ENCODE measurements around the gene ACVR2B. TPM values are rescaled to one million over a fixed set of nuclear protein-coding genes. Genes with fewer than 3 reads are reported as not detected.
"Not testable (repeated sequence)": the region's sequence is repeated elsewhere in the genome, so short reads cannot be mapped to it uniquely, and the experiment has no call there.

The ACVR2B gene
- total RNA-seq, 5 donors from 2014 or later (not counting 1 experiment from before 2014, with no cell fraction given) = 6.3 to 11.0 (median 8.1) TPM

- H3K27me3 Mint-ChIP-seq; H3K36me3 ChIP-seq (ENCODE audit: control insufficient read depth in 2 of 2, extremely low read depth in 1 of 2, insufficient read depth in 1 of 2, low read length in 1 of 2); POLR2A ChIA-PET; H3K36me3 Mint-ChIP-seq; H3K27me3 ChIP-seq (replicated peaks in 1 of 2; ENCODE audit: control insufficient read depth in 2 of 2, extremely low read depth in 1 of 2, insufficient read depth in 2 of 2, low read length in 1 of 2); H3K9me3 Mint-ChIP-seq; H3K9me3 ChIP-seq: not testable (repeated sequence)
- ATAC-seq (replicated peaks in 1 of 4) = peak; percentile 89 to 99 (median 94)
- H3K4me3 Mint-ChIP-seq = peak overlapping the region in 2 of 3 donors; percentile 21 to 68
- H3K4me1 Mint-ChIP-seq = peaks cover 46 to 61% (median 47%) of the 10 kb centered on the region in 3 donors
- peak in 19 of 35 experiments; percentile 6 to 43 (median 14) for DNase-seq
- CTCF ChIA-PET = interaction anchor here in 1 of 2 donors (0.5 kb wide), 1 partner anchor 960 kb away, joined by 3 read pairs; no protein-coding TSS in a partner anchor
- Histone ChIP-seq H3K4me3 (ENCODE audit: control insufficient read depth in 1 of 2, extremely low read depth in 1 of 2, low read length in 1 of 2) (peak overlapping the region in 1 of 2 donors; percentile 23), H3K4me1 (ENCODE audit: control insufficient read depth in 1 of 2, extremely low read depth in 1 of 2, insufficient read depth in 2 of 2, low read length in 2 of 2) (peaks cover 15 to 26% of the 10 kb centered on the region in 2 experiments), H3K27ac (ENCODE audit: low read length) (peak overlapping the region; percentile 21)
- 28% methylated on average over 5 of the region's 6 CpGs for WGBS (ENCODE audit: insufficient coverage)
- peak overlapping the region; percentile 95 for H3K27ac Mint-ChIP-seq
Observed at GRCh38 chr3:38426798-38427426, 26.8 kb upstream of the ACVR2B start.

GRCh38 chr3:38432871-38433658, 20.6 kb upstream of the ACVR2B start:
- H3K9me3 ChIP-seq; H3K4me1 ChIP-seq (ENCODE audit: control insufficient read depth in 1 of 2, extremely low read depth in 1 of 2, insufficient read depth in 2 of 2, low read length in 2 of 2); CTCF ChIA-PET; H3K27me3 Mint-ChIP-seq; ATAC-seq (replicated peaks in 1 of 4); H3K27ac Mint-ChIP-seq; H3K36me3 ChIP-seq (ENCODE audit: control insufficient read depth in 2 of 2, extremely low read depth in 1 of 2, insufficient read depth in 1 of 2, low read length in 1 of 2); DNase-seq; H3K27ac ChIP-seq (ENCODE audit: low read length); H3K27me3 ChIP-seq (replicated peaks in 1 of 2; ENCODE audit: control insufficient read depth in 2 of 2, extremely low read depth in 1 of 2, insufficient read depth in 2 of 2, low read length in 1 of 2); H3K4me3 Mint-ChIP-seq; POLR2A ChIA-PET; H3K4me3 ChIP-seq (ENCODE audit: control insufficient read depth in 1 of 2, extremely low read depth in 1 of 2, low read length in 1 of 2): not testable (repeated sequence)
- 92% methylated on average over 5 of the region's 5 CpGs for WGBS (ENCODE audit: insufficient coverage)
- Mint-ChIP-seq H3K9me3 (peaks cover 19 to 30% (median 20%) of the 10 kb centered on the region in 3 donors), H3K36me3 (peaks cover 12% of the 10 kb centered on the region), H3K4me1 (peaks cover 16 to 21% (median 18%) of the 10 kb centered on the region in 3 donors)

- CTCF ChIA-PET; H3K4me1 ChIP-seq (ENCODE audit: control insufficient read depth in 1 of 2, extremely low read depth in 1 of 2, insufficient read depth in 2 of 2, low read length in 2 of 2); H3K4me3 ChIP-seq (ENCODE audit: control insufficient read depth in 1 of 2, extremely low read depth in 1 of 2, low read length in 1 of 2); ATAC-seq (replicated peaks in 1 of 4); POLR2A ChIA-PET; DNase-seq; H3K36me3 ChIP-seq (ENCODE audit: control insufficient read depth in 2 of 2, extremely low read depth in 1 of 2, insufficient read depth in 1 of 2, low read length in 1 of 2); H3K27me3 ChIP-seq (replicated peaks in 1 of 2; ENCODE audit: control insufficient read depth in 2 of 2, extremely low read depth in 1 of 2, insufficient read depth in 2 of 2, low read length in 1 of 2); H3K27ac Mint-ChIP-seq; H3K9me3 ChIP-seq; H3K27me3 Mint-ChIP-seq; H3K4me3 Mint-ChIP-seq; H3K27ac ChIP-seq (ENCODE audit: low read length): not testable (repeated sequence)
- Mint-ChIP-seq H3K36me3 (peaks cover 12% of the 10 kb centered on the region), H3K9me3 (peaks cover 19 to 30% (median 20%) of the 10 kb centered on the region in 3 donors), H3K4me1 (peaks cover 13 to 21% (median 18%) of the 10 kb centered on the region in 3 donors)
- WGBS (ENCODE audit: insufficient coverage) = 86% methylated on average over 1 of the region's 2 CpGs
Observed at GRCh38 chr3:38433661-38434060, 20.0 kb upstream of the ACVR2B start.

- H3K4me3 ChIP-seq (ENCODE audit: control insufficient read depth in 1 of 2, extremely low read depth in 1 of 2, low read length in 1 of 2); CTCF ChIA-PET; POLR2A ChIA-PET; H3K27me3 ChIP-seq (replicated peaks in 1 of 2; ENCODE audit: control insufficient read depth in 2 of 2, extremely low read depth in 1 of 2, insufficient read depth in 2 of 2, low read length in 1 of 2); H3K4me1 ChIP-seq (ENCODE audit: control insufficient read depth in 1 of 2, extremely low read depth in 1 of 2, insufficient read depth in 2 of 2, low read length in 2 of 2); H3K36me3 ChIP-seq (ENCODE audit: control insufficient read depth in 2 of 2, extremely low read depth in 1 of 2, insufficient read depth in 1 of 2, low read length in 1 of 2); H3K27me3 Mint-ChIP-seq; H3K36me3 Mint-ChIP-seq; H3K9me3 ChIP-seq; H3K4me3 Mint-ChIP-seq; H3K27ac ChIP-seq (ENCODE audit: low read length): not testable (repeated sequence)
- H3K27ac Mint-ChIP-seq = peak overlapping the region in 1 of 2 donors; percentile 15
- peaks cover 10 to 15% (median 13%) of the 10 kb centered on the region in 3 donors for H3K4me1 Mint-ChIP-seq
- WGBS (ENCODE audit: insufficient coverage) = 28% methylated on average over 4 of the region's 5 CpGs
- H3K9me3 Mint-ChIP-seq = peaks cover 14 to 26% (median 19%) of the 10 kb centered on the region in 3 donors
- DNase-seq (peak in 8 of 35 experiments; percentile 3 to 42 (median 12)), ATAC-seq (replicated peaks in 1 of 4) (peak in 2 of 4 experiments; percentile 20 to 44)
Observed at GRCh38 chr3:38438436-38439069, 15.1 kb upstream of the ACVR2B start.

- CTCF ChIA-PET = interaction anchor here in 1 of 2 donors (0.6 kb wide), 4 partner anchors 29 to 628 kb away, joined by 3 to 4 read pairs (median 3); no protein-coding TSS in a partner anchor
- not testable (repeated sequence) for H3K4me3 ChIP-seq (ENCODE audit: control insufficient read depth in 1 of 2, extremely low read depth in 1 of 2, low read length in 1 of 2); H3K36me3 Mint-ChIP-seq; DNase-seq; H3K27me3 ChIP-seq (replicated peaks in 1 of 2; ENCODE audit: control insufficient read depth in 2 of 2, extremely low read depth in 1 of 2, insufficient read depth in 2 of 2, low read length in 1 of 2); ATAC-seq (replicated peaks in 1 of 4); H3K27me3 Mint-ChIP-seq; H3K4me3 Mint-ChIP-seq; H3K4me1 ChIP-seq (ENCODE audit: control insufficient read depth in 1 of 2, extremely low read depth in 1 of 2, insufficient read depth in 2 of 2, low read length in 2 of 2); H3K9me3 ChIP-seq; H3K36me3 ChIP-seq (ENCODE audit: control insufficient read depth in 2 of 2, extremely low read depth in 1 of 2, insufficient read depth in 1 of 2, low read length in 1 of 2); H3K27ac ChIP-seq (ENCODE audit: low read length); H3K9me3 Mint-ChIP-seq; H3K27ac Mint-ChIP-seq
- WGBS (ENCODE audit: insufficient coverage) = 100% methylated on average over 4 of the region's 4 CpGs
- POLR2A ChIA-PET = interaction anchor here in 1 of 2 donors (0.6 kb wide), 2 partner anchors 19 to 1745 kb away, joined by 3 to 5 read pairs; no protein-coding TSS in a partner anchor
- H3K4me1 Mint-ChIP-seq = peaks cover 6 to 11% (median 6%) of the 10 kb centered on the region in 3 donors
Observed at GRCh38 chr3:38443205-38443604, 10.5 kb upstream of the ACVR2B start.

GRCh38 chr3:38446085-38446686, 7.5 kb upstream of the ACVR2B start:
- H3K9me3 ChIP-seq = no peaks in the 10 kb centered on the region
- H3K36me3 ChIP-seq (ENCODE audit: control insufficient read depth in 2 of 2, extremely low read depth in 1 of 2, insufficient read depth in 1 of 2, low read length in 1 of 2) = no peaks in the 10 kb centered on the region
- peaks cover 0 to under 1% (median 0%) of the 10 kb centered on the region in 3 donors for H3K4me1 Mint-ChIP-seq
- H3K4me3 ChIP-seq (ENCODE audit: control insufficient read depth in 1 of 2, extremely low read depth in 1 of 2, low read length in 1 of 2) = no peak overlapping the region
- no peak overlapping the region for H3K27ac Mint-ChIP-seq
- peaks cover 0 to 9% of the 10 kb centered on the region in 2 donors for H3K27me3 Mint-ChIP-seq
- no peak overlapping the region for H3K27ac ChIP-seq (ENCODE audit: low read length)
- CTCF ChIA-PET = interaction anchor here in 1 of 2 donors (0.5 kb wide), 1 partner anchor 212 kb away, joined by 3 read pairs; no protein-coding TSS in a partner anchor
- no peaks in the 10 kb centered on the region for H3K36me3 Mint-ChIP-seq
- no peak for DNase-seq
- ATAC-seq (replicated peaks in 1 of 4) = no peak
- POLR2A ChIA-PET = no interaction called here
- H3K4me1 ChIP-seq (ENCODE audit: control insufficient read depth in 1 of 2, extremely low read depth in 1 of 2, insufficient read depth in 2 of 2, low read length in 2 of 2) = no peaks in the 10 kb centered on the region
- H3K27me3 ChIP-seq (replicated peaks in 1 of 2; ENCODE audit: control insufficient read depth in 2 of 2, extremely low read depth in 1 of 2, insufficient read depth in 2 of 2, low read length in 1 of 2) = peaks cover 0 to 3% of the 10 kb centered on the region in 2 experiments
- H3K4me3 Mint-ChIP-seq = no peak overlapping the region
- 43% methylated on average over 1 of the region's 2 CpGs for WGBS (ENCODE audit: insufficient coverage)
- peaks cover 0 to 6% (median 6%) of the 10 kb centered on the region in 3 donors for H3K9me3 Mint-ChIP-seq

Measured in T-cell (primary cell).